HG02943 (cell line): ENCODE measurements around the gene HOXB4.

Source experiments
- ATAC-seq: cut with Tn5 transposase; IDR thresholded peaks from one replicate; pipeline ENCODE4 v1.9.1; 2021; ENCODE audit warnings: mild to moderate bottlenecking, low read depth, moderate library complexity; ENCODE audit not compliant: unreplicated experiment

The HOXB4 gene

GRCh38 chr17:48590607-48591161, 12.5 kb upstream of the HOXB4 start:
- no peak for ATAC-seq

DNA sequence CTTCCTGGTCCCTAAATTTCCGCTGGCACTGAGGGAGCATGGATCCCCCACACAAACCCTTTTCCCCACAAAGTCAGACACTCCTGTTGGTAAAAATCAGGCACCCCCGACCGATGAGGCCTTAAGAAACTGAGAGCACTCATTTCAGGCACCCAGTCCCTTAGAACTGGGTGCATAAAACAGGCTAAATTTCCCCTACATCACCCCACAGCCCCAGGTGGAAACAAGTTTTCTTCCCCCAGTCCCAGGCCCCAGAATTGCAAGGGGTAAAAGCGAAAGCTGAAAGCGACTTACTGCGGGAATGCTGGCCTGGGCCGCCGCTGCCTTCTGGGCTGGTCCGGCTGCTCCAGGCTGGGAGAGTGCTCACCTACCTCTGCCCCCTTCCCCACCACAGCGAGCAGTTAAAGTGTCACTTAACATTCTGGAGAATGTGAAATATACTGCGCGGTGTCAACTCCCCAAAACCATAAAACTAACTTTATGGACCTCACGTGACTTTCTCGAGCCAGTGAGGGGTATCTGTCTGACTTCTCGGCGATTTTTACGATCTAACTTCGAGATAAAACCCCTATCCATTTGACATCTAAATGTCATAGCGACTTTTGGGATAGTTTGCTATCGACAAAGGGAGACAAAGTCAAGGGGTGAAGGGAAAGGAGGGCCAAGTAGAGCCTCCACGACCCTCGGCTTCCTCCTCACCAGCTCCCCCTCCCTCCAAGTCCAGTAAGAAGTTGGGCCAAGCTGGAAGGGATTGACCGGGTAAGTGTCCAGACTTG, 11.9 kb upstream of the HOXB4 start, which contains the start of gene HOXB3:
Gene HOXB3 (minus strand): TSS at position 411 of the 776 bp plus-strand sequence. CDS start 37,767 bp downstream, outside the sequence.
- no peak for ATAC-seq

- no peak for ATAC-seq
Observed at GRCh38 chr17:48589060-48589830, 11.1 kb upstream of the HOXB4 start.

GRCh38 chr17:48588528-48588927, 10.4 kb upstream of the HOXB4 start:
- ATAC-seq: no peak

GRCh38 chr17:48588074-48588415, 9.9 kb upstream of the HOXB4 start:
- no peak for ATAC-seq

GRCh38 chr17:48587276-48588073, 9.3 kb upstream of the HOXB4 start:
- no peak for ATAC-seq

DNA sequence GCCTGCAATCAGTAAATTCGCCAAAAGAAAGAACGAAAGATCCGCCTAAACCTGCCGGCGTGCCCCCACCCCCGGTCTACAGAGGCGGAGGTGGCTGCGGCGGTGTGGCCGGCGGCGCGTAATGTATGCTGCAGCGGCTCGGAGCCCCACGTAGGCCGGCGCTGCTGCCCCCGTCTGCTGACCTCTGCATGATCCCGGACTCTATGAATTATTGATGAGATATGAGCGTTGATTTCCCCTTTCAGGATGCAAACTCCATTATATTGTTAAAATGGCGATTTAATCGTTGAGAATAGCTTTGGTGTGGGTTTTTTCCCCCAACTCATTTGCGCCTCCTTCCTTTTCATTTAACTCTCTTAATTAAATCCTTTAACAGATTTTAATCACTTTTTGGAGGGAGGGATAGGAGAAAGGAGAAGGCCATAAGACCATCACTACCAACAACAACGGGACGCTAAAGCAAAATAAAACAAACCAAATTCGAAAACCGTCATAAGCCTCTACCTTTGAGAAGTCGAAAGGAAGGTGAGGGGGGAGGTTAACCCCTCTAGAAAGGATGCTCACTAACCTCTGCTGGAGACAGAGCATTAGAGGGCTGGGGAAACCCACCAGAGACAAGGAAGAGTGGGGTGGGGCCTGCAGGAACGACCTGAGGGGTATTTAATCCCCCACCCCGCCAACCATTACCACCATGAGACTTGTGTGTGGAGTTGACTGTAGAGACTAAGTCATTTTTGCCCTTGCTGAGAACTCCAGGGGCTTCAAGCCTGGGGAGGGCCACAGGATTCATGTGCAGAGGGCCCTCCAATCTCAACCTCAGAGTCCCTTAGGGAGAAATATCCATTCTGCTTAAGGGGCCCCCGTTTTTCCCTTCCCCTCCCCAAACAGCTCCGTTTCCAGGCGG, 8.5 kb upstream of the HOXB4 start:
- no peak for ATAC-seq

DNA sequence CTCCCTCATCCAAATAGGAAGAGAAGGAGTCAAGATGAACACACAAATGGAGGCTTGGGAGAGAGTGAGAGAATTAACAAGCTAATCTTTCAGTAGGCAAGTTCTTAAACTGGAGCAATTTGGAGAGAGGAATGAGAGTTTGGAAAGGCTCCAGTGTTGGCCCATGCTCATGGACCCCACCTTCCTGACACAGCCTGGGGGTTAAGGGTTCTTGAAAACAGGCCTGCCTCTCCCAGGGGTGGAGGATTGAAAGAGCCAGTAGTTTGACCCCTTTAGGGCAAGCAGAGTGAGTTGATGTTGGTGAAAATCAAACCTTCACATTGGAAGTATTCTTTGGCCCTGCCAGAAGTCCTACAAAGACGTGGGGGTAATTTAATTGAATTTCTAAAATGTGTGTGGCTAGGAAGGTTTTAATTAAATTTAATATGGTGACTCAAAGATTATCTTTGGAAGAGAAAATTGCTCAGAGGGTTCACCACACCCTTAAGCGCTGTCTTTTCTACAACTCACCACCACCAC, 6.1 kb upstream of the HOXB4 start:
- ATAC-seq: no peak

DNA sequence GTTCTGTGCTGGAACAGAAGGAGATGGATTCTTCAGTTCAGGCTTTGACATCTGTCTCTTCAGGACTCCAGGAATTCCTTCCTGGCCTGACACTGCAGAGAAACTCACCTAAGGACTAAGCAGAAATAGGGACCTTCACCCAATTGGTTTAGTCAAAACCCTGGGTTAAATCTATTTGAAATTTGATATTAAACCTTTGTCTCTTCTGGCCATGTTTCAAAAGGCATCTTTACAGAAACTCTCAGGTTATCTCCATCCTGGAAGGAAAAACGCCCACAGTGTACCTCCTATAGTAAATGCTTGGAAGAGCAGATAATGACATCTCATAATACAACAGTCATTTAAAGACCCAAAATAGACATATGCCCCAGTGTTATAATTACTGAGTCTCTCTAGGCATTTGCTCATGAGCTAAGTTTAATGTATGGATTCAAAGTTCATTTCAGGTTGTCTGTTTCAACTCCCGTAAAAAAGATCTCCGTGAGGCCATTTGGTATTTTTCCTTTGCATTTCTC, 5.6 kb upstream of the HOXB4 start:
- no peak for ATAC-seq

DNA sequence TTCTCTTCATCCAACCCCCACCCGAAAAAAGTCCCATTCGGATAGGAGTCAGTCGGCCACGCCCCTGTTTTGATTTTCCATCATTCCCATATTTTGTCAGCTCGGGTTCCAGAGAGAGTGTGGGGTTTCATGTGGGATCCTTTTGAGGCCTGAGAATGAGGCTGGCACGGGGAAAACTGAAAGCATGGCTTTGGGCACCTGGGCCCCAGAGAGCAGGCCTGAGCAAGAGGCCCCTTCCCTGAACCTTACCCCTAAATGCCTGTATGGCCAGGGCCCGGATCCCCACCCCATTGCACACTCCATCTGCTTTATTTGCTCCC, 4.6 kb upstream of the HOXB4 start:
- ATAC-seq: no peak

- ATAC-seq: no peak
Observed at GRCh38 chr17:48579760-48580554, 1.8 kb upstream of the HOXB4 start.

- no peak for ATAC-seq
Observed at GRCh38 chr17:48579471-48579759, 1.3 kb upstream of the HOXB4 start.

GRCh38 chr17:48578616-48579470, 693 bp upstream of the HOXB4 start:
- no peak for ATAC-seq

- no peak for ATAC-seq
Observed at GRCh38 chr17:48577330-48577945, 712 bp downstream of the HOXB4 start.

DNA sequence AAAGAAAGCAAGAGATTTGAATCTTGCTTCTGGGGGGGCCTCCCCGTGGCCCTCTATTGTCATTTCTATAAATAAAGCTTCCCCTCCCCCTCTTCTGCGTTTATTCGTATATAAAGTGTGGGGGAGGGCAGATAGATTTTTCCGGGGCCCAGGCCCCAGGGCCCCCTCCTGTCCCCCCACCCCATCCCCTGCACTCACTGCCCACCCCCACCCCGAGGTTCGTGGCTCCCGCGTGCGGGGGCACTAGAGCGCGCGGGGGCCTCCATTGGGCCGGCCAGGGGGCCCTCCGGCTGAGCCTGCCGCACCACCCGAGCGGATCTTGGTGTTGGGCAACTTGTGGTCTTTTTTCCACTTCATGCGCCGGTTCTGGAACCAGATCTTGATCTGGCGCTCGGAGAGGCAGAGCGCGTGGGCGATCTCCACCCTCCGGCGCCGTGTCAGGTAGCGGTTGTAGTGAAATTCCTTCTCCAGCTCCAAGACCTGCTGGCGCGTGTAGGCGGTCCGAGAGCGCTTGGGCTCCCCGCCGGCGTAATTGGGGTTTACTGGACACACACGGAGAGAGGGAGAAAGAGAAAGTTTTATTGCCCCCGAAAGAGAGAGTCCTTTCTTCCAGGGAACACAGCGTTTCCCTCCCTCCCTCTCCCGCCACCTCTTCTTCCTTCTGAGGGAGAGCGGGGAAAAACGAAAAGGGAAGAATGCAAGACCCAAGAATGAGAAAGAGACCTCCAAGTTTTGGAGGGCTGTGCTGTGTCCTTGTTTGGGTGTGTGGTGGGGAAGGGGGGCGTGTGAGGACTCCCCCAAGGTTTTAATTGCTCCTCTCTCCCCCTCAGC, 1.5 kb downstream of the HOXB4 start:
- no peak for ATAC-seq

DNA sequence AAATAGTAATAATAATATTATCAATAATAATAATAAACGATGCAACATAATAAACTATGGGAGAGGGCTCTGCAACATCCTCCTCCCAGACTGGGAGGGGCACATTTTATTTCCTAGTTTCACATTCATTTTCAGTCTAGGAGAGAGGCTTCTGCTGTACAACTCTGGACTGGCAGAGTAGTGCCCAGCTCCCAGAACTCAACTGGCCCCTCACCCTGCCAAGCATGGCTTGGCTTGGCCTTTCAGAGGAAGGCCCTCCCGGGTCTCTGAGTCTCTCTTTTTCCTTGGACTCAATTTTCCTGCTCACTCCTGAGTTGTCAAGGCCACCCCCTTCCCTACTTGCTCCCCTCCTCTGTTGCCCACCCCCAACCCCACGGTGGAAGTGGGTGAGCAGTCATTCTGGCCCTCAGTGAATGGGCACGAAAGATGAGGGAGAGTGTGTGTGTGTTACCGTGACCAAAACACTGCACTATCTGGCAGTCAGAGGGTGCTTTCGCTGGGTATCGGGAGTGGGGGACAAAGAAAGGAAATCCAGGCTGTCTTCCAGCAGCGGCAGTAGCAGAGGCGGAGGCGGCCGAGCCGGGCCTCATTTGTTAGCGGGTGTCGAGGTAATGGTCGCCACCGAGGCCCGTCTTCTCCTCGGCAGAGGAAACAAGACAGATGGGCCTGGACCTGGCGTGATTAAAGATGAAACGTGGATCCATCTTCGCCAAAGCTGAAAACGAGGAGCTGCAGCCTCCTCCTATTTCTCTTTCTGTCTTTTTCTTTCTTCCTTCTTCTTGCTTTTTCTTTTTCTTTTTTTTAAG, 2.3 kb downstream of the HOXB4 start:
- no peak for ATAC-seq
